Activated CD4-positive, alpha-beta T cell treated with anti-CD3 and anti-CD28 coated beads, Interleukin-2, amount 10 ng/mL, durations not matched to agents 7 days and 5 days (primary cell): Measurements from ENCODE around the gene RAP1GAP2. TPM values are rescaled to one million over a fixed set of nuclear protein-coding genes. Genes with fewer than 3 reads are reported as not detected.

ENCODE experiments used
- CTCF ChIA-PET: fragments of 350-600 bp; sonication (Branson Sonifier 250); formaldehyde crosslinking; loops from one replicate; lab custom pipeline; 2021; ENCODE audit warnings: antibody characterized with exemption; lab: Charles Lee
- POLR2A ChIA-PET: fragments of 350-600 bp; sonication (Branson Sonifier 250); formaldehyde crosslinking; loops from one replicate; lab custom pipeline; 2021; ENCODE audit warnings: antibody characterized with exemption; lab: Charles Lee
- DNase-seq: peaks from one replicate; pipeline ENCODE4 v3.0.0-alpha.2; 2020
- H3K27ac Mint-ChIP-seq: one replicate; pipeline ENCODE4 v1.8.0; 2021; ENCODE audit warnings: mild to moderate bottlenecking, moderate library complexity, mixed read lengths
- H3K27me3 Mint-ChIP-seq: one replicate; pipeline ENCODE4 v1.8.0; 2021; ENCODE audit warnings: mixed read lengths
- H3K36me3 Mint-ChIP-seq: one replicate; pipeline ENCODE4 v1.8.0; 2021; ENCODE audit warnings: low read depth, mixed read lengths
- H3K4me1 Mint-ChIP-seq: one replicate; pipeline ENCODE4 v1.8.0; 2021; ENCODE audit warnings: mixed read lengths
- H3K4me3 Mint-ChIP-seq: one replicate; pipeline ENCODE4 v1.8.0; 2021; ENCODE audit warnings: mild to moderate bottlenecking, moderate library complexity, mixed read lengths
- H3K9me3 Mint-ChIP-seq: one replicate; pipeline ENCODE4 v1.8.0; 2021; ENCODE audit warnings: mixed read lengths
- total RNA-seq, 2 experiments: library from RNA; stranded (reverse); gene quantifications; one replicate each; pipeline ENCODE4 v1.2.3, GENCODE V29; 2021

Gene RAP1GAP2
- total RNA-seq, 2 experiments from 2014 or later: 27.8 to 37.3 TPM

DNA sequence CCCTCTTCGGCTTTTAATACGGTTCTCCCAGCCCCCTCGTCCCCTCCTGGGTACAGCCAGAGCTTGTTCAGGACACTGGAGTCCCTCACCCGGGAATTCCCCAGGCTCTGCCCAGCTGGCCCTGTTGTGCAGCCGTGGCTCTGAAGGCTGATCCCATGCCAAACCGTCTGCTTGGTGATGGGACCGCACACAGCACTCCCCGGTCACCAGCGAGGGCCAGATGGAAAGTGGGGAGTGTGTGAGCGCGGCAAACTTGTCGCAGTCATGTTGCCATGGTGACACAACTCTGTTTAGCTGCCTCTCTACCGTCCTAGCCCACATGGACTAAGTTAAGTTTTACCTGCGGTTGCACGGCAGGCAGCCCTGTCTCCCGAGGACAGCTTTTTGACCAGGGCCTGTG, 107.9 kb downstream of the RAP1GAP2 start:
- Mint-ChIP-seq H3K27ac (no peak overlapping the region), H3K27me3 (no peaks in the 10 kb centered on the region), H3K4me3 (no peak overlapping the region), H3K9me3 (peaks cover 4% of the 10 kb centered on the region), H3K4me1 (peaks cover 2% of the 10 kb centered on the region), H3K36me3 (peaks cover 19% of the 10 kb centered on the region)
- CTCF ChIA-PET: no interaction called here
- POLR2A ChIA-PET: no interaction called here
- DNase-seq: no peak

DNA sequence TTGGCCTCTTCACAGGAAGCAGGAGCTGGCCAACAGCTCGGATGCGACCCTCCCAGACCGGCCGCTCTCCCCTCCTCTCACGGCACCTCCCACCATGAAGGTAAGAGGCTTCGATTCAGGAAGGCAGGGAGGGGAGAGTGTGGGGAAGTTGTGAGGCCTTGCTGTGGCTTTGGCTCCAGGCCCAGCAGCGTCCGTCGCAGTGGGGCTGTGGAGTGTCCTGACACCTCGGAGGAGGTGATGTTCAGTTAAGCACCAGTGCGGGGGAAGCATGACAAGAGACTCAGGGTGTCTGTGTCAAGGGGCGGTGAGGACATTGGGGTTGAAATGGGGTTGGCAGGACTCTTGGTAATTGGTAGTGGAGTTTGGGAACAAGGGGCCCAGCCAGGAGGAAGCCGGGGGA, 109.0 kb downstream of the RAP1GAP2 start:
- no peak overlapping the region for H3K4me3 Mint-ChIP-seq
- POLR2A ChIA-PET: no interaction called here
- no peaks in the 10 kb centered on the region for H3K27me3 Mint-ChIP-seq
- peaks cover 4% of the 10 kb centered on the region for H3K9me3 Mint-ChIP-seq
- no peak for DNase-seq
- CTCF ChIA-PET: no interaction called here
- H3K36me3 Mint-ChIP-seq: peaks cover 19% of the 10 kb centered on the region
- H3K27ac Mint-ChIP-seq: no peak overlapping the region
- peaks cover 6% of the 10 kb centered on the region for H3K4me1 Mint-ChIP-seq

DNA sequence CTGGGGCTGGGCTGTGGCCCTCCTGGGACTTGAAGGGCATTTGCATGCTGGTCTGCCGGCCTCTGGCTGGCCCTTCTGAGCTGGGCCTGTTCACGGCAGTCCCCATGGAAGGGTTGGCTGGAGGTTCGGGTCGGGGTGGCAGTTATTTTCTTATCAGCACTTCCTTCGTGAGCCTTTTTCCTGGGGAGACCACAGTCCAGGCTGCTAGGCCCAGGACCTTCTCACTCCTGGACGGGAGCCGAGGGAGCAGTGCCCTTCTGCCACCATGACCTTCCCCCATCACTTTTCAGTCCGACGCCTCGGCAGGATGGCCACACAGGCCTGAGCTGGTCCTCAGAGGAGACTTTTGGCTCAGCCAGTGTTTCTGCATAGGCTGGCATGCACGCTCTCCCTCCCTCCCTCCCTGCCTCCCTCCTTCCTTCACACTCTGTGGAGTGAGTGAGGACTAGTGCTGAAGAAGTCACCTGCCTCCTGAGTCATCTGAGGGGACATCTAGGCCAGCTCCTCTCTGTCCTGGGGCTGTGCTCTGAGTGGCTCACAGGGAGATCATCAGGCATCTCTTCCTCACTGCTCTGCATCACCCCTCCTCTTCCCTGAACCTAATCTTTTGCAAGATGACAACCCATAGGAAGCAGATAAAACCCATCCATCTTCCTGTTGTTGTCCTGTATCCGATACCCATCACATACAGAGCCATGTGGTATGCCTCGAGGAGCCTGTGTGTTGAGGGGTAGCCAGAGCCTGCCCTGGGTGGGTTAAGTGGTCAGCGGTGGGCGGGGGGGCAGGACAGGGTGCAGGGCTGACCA, 109.7 kb downstream of the RAP1GAP2 start:
- CTCF ChIA-PET: no interaction called here
- no peak overlapping the region for H3K4me3 Mint-ChIP-seq
- DNase-seq: no peak
- peaks cover 19% of the 10 kb centered on the region for H3K36me3 Mint-ChIP-seq
- peaks cover 6% of the 10 kb centered on the region for H3K4me1 Mint-ChIP-seq
- no peaks in the 10 kb centered on the region for H3K27me3 Mint-ChIP-seq
- POLR2A ChIA-PET: no interaction called here
- peaks cover 4% of the 10 kb centered on the region for H3K9me3 Mint-ChIP-seq
- no peak overlapping the region for H3K27ac Mint-ChIP-seq

DNA sequence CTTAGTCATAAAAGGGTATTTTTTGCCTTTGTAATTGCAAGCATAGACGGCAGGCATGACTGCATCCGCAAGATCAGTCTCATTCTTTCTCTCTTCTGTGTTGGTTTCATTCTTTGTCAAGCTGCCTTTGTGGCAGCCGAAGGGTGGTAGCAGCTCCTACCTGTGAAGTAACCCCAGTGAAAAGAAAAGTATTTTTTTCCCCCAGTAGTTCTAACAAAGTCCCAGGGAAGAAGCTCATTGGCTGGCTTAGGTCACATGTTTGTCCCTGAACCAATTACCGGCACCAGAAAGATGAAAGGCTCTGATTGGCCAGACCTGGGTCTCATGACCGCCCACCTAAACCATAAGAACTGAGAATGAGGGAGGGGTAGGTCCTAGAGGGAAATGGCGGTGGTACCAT, 110.7 kb downstream of the RAP1GAP2 start:
- H3K27ac Mint-ChIP-seq: no peak overlapping the region
- peaks cover 19% of the 10 kb centered on the region for H3K36me3 Mint-ChIP-seq
- DNase-seq: no peak
- peaks cover 4% of the 10 kb centered on the region for H3K9me3 Mint-ChIP-seq
- POLR2A ChIA-PET: no interaction called here
- CTCF ChIA-PET: no interaction called here
- no peaks in the 10 kb centered on the region for H3K27me3 Mint-ChIP-seq
- no peak overlapping the region for H3K4me3 Mint-ChIP-seq
- H3K4me1 Mint-ChIP-seq: peaks cover 6% of the 10 kb centered on the region

DNA sequence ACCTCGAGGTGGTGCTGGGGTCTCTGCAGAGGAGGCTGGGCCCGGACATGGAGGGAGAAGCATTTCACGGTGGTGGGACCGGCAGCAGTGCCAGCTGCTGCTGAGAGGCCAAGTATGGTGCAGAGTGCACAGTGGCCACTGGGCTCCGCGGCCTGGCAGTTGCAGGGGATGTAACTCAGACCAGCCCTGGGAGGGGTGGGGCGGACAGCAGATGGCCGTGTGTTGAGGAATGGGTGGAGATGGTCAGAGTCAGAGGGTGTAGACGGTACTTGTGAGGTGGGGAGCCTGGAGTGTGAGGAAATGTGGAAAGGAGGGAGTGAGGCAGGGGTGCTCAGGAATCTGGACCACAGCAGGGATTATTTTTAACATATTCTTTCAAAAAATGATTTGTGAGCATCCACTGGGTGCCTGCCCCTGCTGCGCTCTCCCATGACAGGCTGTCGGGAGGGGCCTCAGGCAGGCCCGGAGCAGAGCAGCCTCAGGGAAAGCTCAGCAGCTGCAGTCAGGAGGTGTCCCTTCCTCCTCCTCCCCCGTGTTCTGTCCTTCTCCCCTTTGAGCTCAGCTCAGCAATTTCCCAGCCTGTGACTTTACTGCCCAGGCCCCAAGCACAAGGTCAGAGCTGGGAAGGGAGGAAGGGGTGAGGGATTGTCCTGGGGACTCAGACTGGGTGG, 113.1 kb downstream of the RAP1GAP2 start:
- CTCF ChIA-PET: interaction anchor here (0.6 kb wide), 1 partner anchor 1324 kb away, joined by 3 read pairs; no protein-coding TSS in a partner anchor
- DNase-seq: no peak
- POLR2A ChIA-PET: no interaction called here
- Mint-ChIP-seq H3K9me3 (peaks cover 4% of the 10 kb centered on the region), H3K27ac (no peak overlapping the region), H3K27me3 (no peaks in the 10 kb centered on the region), H3K36me3 (peaks cover 19% of the 10 kb centered on the region), H3K4me3 (no peak overlapping the region), H3K4me1 (peaks cover 6% of the 10 kb centered on the region)

DNA sequence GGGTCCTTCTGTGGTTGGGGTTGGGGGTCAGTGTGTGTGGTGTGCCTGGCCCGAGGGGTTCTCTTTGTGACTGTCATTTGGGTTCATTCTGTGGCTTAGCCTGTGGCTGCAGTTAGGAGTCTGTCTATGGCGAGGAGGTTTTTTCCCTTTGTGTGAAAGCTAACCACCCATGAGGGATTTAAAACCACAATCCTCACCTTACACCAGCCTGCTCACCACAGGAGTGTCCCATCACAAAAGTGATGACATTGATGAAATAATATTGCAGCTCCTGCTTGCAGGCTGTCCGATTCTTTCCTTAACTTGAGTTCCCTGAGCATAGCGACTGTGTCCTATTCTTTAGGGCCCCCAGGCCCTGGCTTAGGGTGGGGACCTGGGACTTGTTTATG, 113.6 kb downstream of the RAP1GAP2 start:
- no peak for DNase-seq
- ChIA-PET POLR2A (no interaction called here), CTCF (interaction anchor here (0.6 kb wide), 1 partner anchor 1323 kb away, joined by 3 read pairs; no protein-coding TSS in a partner anchor)
- Mint-ChIP-seq H3K27ac (no peak overlapping the region), H3K4me1 (peaks cover 6% of the 10 kb centered on the region), H3K4me3 (no peak overlapping the region), H3K9me3 (peaks cover 4% of the 10 kb centered on the region), H3K27me3 (no peaks in the 10 kb centered on the region), H3K36me3 (peaks cover 19% of the 10 kb centered on the region)

DNA sequence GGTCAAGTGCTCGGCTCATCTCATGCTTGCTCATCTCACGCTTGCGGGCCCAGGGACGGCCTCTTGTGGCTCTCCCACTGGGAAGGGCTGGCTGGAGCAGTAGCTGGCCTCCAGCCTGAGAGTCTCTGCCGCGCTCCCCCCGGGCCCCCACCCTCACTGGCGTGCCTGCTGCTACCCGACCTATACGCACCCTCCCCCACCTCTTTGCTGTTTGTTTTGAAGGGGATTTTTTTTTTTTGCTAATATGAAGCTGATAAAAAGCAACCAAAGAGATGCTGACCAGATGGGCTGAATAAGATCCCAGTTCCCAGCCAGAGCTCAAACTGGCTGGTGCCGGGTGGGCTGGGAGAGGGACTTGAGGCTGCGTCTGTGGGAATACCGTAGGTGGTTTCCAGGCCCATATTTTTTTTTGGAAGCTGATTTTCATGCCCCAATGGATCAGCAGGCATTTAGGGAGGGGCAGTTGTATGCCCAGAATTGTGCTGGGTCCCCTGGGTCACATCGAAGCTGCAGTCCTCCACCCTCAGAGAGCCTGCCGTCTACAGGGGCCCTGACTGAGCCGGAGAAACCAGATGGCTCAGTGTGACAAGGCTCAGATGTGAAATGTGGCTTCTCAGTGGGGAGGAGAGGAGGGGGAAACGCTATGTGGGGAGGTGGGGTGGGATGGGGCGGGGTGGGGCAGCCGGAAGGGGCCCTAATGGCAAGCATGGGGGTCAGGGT, 115.0 kb downstream of the RAP1GAP2 start:
- Mint-ChIP-seq H3K4me1 (peaks cover 6% of the 10 kb centered on the region), H3K27me3 (no peaks in the 10 kb centered on the region), H3K27ac (no peak overlapping the region), H3K4me3 (no peak overlapping the region), H3K36me3 (peaks cover 17% of the 10 kb centered on the region), H3K9me3 (peaks cover 4% of the 10 kb centered on the region)
- POLR2A ChIA-PET: no interaction called here
- CTCF ChIA-PET: no interaction called here
- DNase-seq: no peak

DNA sequence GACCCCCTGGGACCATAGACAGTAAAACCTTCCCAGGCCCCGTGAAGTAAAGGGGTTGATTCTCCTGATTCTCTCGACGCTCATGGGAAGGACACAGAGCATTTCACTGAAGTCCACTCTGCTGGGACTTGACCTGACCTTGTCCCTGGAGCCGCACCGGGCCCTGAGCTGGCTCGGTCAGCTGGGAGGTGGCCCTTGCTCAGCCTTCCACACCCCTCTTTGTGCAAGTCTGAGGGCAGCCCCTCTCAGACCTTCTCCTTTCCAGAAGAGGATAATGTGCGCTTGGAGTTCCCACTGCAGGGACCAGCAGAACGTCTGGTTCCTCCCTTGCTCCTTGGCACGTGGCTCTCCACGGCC, 115.5 kb downstream of the RAP1GAP2 start:
- CTCF ChIA-PET: no interaction called here
- peaks cover 14% of the 10 kb centered on the region for H3K36me3 Mint-ChIP-seq
- POLR2A ChIA-PET: no interaction called here
- no peak overlapping the region for H3K4me3 Mint-ChIP-seq
- peaks cover 6% of the 10 kb centered on the region for H3K4me1 Mint-ChIP-seq
- DNase-seq: no peak
- no peaks in the 10 kb centered on the region for H3K27me3 Mint-ChIP-seq
- H3K9me3 Mint-ChIP-seq: peaks cover 3% of the 10 kb centered on the region
- H3K27ac Mint-ChIP-seq: no peak overlapping the region

DNA sequence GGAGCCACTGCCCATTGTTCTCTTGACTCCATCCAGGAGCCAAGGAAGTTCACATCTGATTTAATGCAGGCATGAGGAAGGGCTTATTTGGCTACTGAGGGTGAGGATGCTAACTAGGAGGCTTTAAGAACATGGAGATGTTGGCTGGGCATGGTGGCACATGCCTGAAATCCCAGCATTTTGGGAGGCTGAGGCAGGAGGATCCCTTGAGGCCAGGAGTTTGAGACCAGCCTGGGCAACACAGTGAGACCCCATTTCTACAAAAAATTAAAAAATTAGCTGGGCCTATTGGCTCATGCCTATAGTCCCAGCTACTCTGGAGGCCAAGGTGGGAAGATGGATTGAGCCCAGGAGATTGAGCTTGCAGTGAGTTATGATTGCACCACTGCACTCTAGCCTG, 116.5 kb downstream of the RAP1GAP2 start:
- CTCF ChIA-PET: no interaction called here

DNA sequence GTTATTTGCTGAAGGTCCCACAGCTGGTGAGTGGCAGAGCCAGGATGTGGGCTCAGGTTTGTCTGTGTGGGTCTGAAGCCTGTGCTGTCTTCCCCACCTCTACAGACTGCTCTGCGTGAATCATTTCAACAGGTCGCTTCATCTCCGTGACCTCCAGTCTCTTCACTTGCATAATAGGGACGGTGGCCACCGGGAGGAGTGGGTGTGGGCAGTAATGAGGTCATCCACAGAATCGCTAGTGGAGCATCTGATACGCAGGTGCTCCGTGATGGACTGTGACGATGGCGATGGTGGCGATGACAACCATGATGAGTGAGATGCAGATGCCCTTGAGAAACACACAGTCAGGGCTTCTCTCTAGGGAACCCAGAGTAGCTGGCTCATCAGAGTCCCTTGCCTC, 120.2 kb downstream of the RAP1GAP2 start:
- H3K27me3 Mint-ChIP-seq: no peaks in the 10 kb centered on the region
- peak overlapping the region; percentile 46 for H3K27ac Mint-ChIP-seq
- no peak overlapping the region for H3K4me3 Mint-ChIP-seq
- DNase-seq: no peak
- no peaks in the 10 kb centered on the region for H3K36me3 Mint-ChIP-seq
- ChIA-PET CTCF (interaction anchor here (0.6 to 1.1 kb wide), 2 partner anchors 102 to 610 kb away, joined by 3 read pairs; no protein-coding TSS in a partner anchor), POLR2A (no interaction called here)
- H3K4me1 Mint-ChIP-seq: no peaks in the 10 kb centered on the region
- H3K9me3 Mint-ChIP-seq: no peaks in the 10 kb centered on the region

More for the DNA sequence above, 116.5 kb downstream of the RAP1GAP2 start:
- POLR2A ChIA-PET: no interaction called here
- Mint-ChIP-seq H3K4me1 (peaks cover 6% of the 10 kb centered on the region), H3K4me3 (no peak overlapping the region), H3K9me3 (no peaks in the 10 kb centered on the region), H3K27ac (no peak overlapping the region), H3K36me3 (peaks cover 4% of the 10 kb centered on the region), H3K27me3 (no peaks in the 10 kb centered on the region)
- DNase-seq: no peak

DNA sequence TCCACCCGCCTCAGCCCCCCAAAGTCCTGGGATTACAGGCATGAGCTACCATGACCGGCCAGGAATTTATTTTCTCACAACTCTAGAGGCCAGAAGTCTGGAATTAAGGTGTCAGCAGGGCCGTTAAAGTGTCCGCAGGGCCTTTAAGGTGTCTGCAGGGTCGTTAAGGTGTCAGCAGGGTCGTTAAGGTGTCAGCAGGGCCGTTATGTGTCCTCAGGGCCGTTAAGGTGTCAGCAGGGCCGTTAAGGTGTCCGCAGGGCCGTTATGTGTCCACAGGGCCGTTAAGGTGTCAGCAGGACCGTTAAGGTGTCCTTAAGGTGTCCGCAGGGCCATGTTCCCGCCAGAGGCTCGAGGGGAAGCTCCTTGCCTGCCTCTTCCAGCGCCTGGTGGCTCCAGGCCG, 125.2 kb downstream of the RAP1GAP2 start:
- H3K27ac Mint-ChIP-seq: no peak overlapping the region

DNA sequence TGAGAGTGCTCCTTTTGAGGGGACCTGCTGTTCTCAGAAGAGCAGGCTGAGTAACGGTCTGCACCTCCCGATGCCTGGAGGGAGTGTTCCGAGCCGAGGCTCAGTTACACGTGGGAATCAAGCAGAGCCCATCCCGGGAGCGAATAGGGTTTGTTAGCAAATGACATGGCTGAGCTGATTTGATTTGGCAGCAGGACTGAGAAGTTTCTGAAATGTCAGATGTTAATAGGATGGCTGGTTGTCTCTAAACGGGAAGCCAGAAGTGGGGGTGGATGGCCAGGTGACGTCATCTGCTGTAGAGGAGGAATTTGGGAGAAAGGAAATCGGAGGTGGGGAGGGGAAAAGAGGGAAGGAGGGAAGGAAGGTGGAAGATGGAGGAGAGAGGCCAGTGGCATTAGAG, 128.0 kb downstream of the RAP1GAP2 start:
- H3K27me3 Mint-ChIP-seq: no peaks in the 10 kb centered on the region
- ChIA-PET CTCF (interaction anchor here (0.5 kb wide), 2 partner anchors 64 to 73 kb away, joined by 3 to 4 read pairs; no protein-coding TSS in a partner anchor), POLR2A (no interaction called here)
- H3K4me1 Mint-ChIP-seq: no peaks in the 10 kb centered on the region
- no peaks in the 10 kb centered on the region for H3K9me3 Mint-ChIP-seq
- no peak overlapping the region for H3K27ac Mint-ChIP-seq
- no peaks in the 10 kb centered on the region for H3K36me3 Mint-ChIP-seq
- H3K4me3 Mint-ChIP-seq: no peak overlapping the region
- DNase-seq: no peak

More for the DNA sequence above, 125.2 kb downstream of the RAP1GAP2 start:
- Mint-ChIP-seq H3K4me1 (no peaks in the 10 kb centered on the region), H3K9me3 (no peaks in the 10 kb centered on the region), H3K36me3 (no peaks in the 10 kb centered on the region), H3K4me3 (no peak overlapping the region), H3K27me3 (no peaks in the 10 kb centered on the region)
- POLR2A ChIA-PET: no interaction called here
- DNase-seq: no peak
- CTCF ChIA-PET: no interaction called here

DNA sequence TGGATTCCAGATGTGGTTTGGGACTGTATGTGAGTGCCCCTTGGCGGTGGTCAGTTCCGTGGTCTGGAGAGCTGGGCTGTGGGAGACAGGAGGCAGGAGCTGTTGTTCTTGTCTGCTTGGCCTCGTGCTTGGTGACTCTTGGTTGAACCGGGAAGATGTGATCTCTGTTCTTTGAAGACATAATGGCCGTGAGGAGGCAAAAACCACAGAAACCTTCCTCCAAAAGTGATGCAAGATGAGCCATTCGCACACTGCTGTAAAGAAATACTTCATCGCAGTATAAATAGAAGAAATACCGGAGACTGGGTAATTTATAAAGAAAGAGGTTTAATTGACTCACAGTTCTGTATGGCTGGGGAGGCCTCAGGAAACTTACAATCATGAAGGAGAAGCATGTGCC, 128.8 kb downstream of the RAP1GAP2 start:
- H3K9me3 Mint-ChIP-seq: no peaks in the 10 kb centered on the region
- H3K36me3 Mint-ChIP-seq: no peaks in the 10 kb centered on the region
- ChIA-PET POLR2A (no interaction called here), CTCF (no interaction called here)
- H3K4me1 Mint-ChIP-seq: no peaks in the 10 kb centered on the region
- no peak overlapping the region for H3K27ac Mint-ChIP-seq
- no peaks in the 10 kb centered on the region for H3K27me3 Mint-ChIP-seq
- H3K4me3 Mint-ChIP-seq: no peak overlapping the region
- DNase-seq: no peak
